MM.1S (cell line): ENCODE results near the gene XRCC5.

Experiments used
- DNase-seq: peaks from one replicate; pipeline ENCODE4 v3.0.0-alpha.2; 2015
- H2AFZ ChIP-seq: fragments of 300-600 bp; sonication (generic); 2 replicates; pipeline ENCODE4 v1.6.0; 2016; ENCODE audit warnings: antibody characterized with exemption, low read length
- H3F3A ChIP-seq: fragments of 300-600 bp; sonication (generic); 2 replicates; pipeline ENCODE4 v1.6.1; 2016; ENCODE audit warnings: mild to moderate bottlenecking, antibody characterized with exemption, low read length, moderate library complexity, mixed read lengths; ENCODE audit not compliant: insufficient read depth
- H3K27ac ChIP-seq: fragments of 300-600 bp; sonication (generic); 2 replicates; pipeline ENCODE4 v1.5.1; 2016; ENCODE audit warnings: mild to moderate bottlenecking, low read length
- H3K27me3 ChIP-seq: fragments of 300-600 bp; sonication (generic); replicated peaks from 2 replicates; pipeline ENCODE4 v1.6.0; 2016; ENCODE audit warnings: low read length; ENCODE audit not compliant: insufficient read depth
- H3K36me3 ChIP-seq: fragments of 300-600 bp; sonication (generic); replicated peaks from 2 replicates; pipeline ENCODE4 v1.6.1; 2016; ENCODE audit warnings: mild to moderate bottlenecking, low read length, mixed read lengths; ENCODE audit not compliant: insufficient read depth
- H3K4me1 ChIP-seq: fragments of 300-600 bp; sonication (generic); 2 replicates; pipeline ENCODE4 v1.6.1; 2016; ENCODE audit warnings: low read length, mixed read lengths
- H3K4me2 ChIP-seq: fragments of 300-600 bp; sonication (generic); 2 replicates; pipeline ENCODE4 v1.6.0; 2016; ENCODE audit warnings: low read depth, low read length
- H3K4me3 ChIP-seq: fragments of 300-600 bp; sonication (generic); 2 replicates; pipeline ENCODE4 v1.5.1; 2016; ENCODE audit warnings: low read length, mixed read lengths
- H3K79me2 ChIP-seq: fragments of 300-600 bp; sonication (generic); 2 replicates; pipeline ENCODE4 v1.6.1; 2016; ENCODE audit warnings: mixed run types, low read length, mixed read lengths
- H3K9ac ChIP-seq: fragments of 300-600 bp; sonication (generic); 2 replicates; pipeline ENCODE4 v1.6.1; 2016; ENCODE audit warnings: low read length, mixed read lengths
- H3K9me2 ChIP-seq: fragments of 300-600 bp; sonication (generic); replicated peaks from 2 replicates; pipeline ENCODE4 v1.6.1; 2016; ENCODE audit warnings: mild to moderate bottlenecking, low read length, mixed read lengths; ENCODE audit not compliant: insufficient read depth
- H3K9me3 ChIP-seq: fragments of 300-600 bp; sonication (generic); replicated peaks from 2 replicates; pipeline ENCODE4 v1.6.1; 2016; ENCODE audit warnings: mild to moderate bottlenecking, low read length, mixed read lengths; ENCODE audit not compliant: insufficient read depth
- H4K20me1 ChIP-seq: fragments of 300-600 bp; sonication (generic); 2 replicates; pipeline ENCODE4 v1.6.1; 2016; ENCODE audit warnings: mild to moderate bottlenecking, low read length, moderate library complexity, mixed read lengths; ENCODE audit not compliant: insufficient read depth
- CTCF ChIP-seq: fragments of 300-600 bp; sonication (generic); IDR thresholded peaks from 2 replicates; pipeline ENCODE4 v1.5.1; 2016; ENCODE audit warnings: antibody characterized with exemption, low read length, mixed read lengths
- EZH2 ChIP-seq: fragments of 300-600 bp; sonication (generic); optimal IDR thresholded peaks from 2 replicates; pipeline ENCODE3; 2017; ENCODE audit warnings: low read depth, mild to moderate bottlenecking, antibody characterized with exemption, low read length, mixed read lengths
- EZH2phosphoT487 ChIP-seq: fragments of 300-600 bp; sonication (generic); IDR thresholded peaks from 2 replicates; pipeline ENCODE4 v1.6.1; 2018; ENCODE audit warnings: antibody characterized with exemption, low read length

The XRCC5 gene

GRCh38 chr2:216195565-216196029 lies 86.4 kb downstream of the XRCC5 start:
- DNase-seq = no peak
- TF ChIP-seq EZH2 (no peak), EZH2phosphoT487 (no peak), CTCF (no peak)
- Histone ChIP-seq H3K9me3 (no peaks in the 10 kb centered on the region), H3K4me2 (no peak overlapping the region), H3K27ac (no peak overlapping the region), H3K79me2 (peaks cover 85% of the 10 kb centered on the region), H3K36me3 (peaks cover 22% of the 10 kb centered on the region), H3K4me3 (no peak overlapping the region), H3K9ac (no peak overlapping the region), H3F3A (no peaks in the 10 kb centered on the region), H4K20me1 (no peaks in the 10 kb centered on the region), H3K9me2 (no peaks in the 10 kb centered on the region), H3K27me3 (no peaks in the 10 kb centered on the region), H2AFZ (no peak overlapping the region), H3K4me1 (no peaks in the 10 kb centered on the region)

DNA sequence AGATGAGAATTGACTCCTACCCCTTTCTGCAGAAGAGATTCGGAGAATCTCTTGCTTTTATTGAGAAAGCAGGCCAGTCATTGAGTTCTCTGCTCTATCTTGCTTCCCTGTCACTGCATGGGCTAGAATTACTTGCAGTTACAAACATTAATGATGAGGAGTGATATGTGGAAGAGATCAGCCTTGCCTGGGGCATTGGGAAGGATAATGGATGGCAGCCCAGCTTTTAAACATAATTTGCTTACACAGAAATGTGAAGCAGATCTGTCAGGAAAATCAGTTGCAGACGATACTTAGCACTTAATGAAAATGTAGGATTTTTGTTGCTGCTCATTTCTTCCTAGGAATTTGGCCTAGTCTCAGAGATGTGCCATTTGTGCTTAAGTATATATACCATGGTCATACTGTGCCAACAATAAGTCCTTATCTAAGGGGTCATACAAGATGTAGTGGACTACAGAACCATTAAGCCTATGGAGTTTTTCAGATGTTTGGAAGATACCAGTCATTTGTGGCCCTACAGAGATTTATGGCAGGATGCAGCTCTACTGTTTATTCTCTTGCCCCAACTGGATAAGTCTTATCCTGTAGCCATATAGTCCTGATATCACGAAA lies 92.7 kb downstream of the XRCC5 start:
- no peak overlapping the region for H3K4me2 ChIP-seq
- no peaks in the 10 kb centered on the region for H3K9me2 ChIP-seq
- peaks cover 53% of the 10 kb centered on the region for H3K79me2 ChIP-seq
- no peaks in the 10 kb centered on the region for H4K20me1 ChIP-seq
- no peaks in the 10 kb centered on the region for H3K9me3 ChIP-seq
- H3K4me3 ChIP-seq = no peak overlapping the region
- H2AFZ ChIP-seq = no peak overlapping the region
- H3K9ac ChIP-seq = no peak overlapping the region
- no peak for DNase-seq
- TF ChIP-seq CTCF (no peak), EZH2phosphoT487 (no peak), EZH2 (no peak)
- H3K36me3 ChIP-seq = peaks cover 42% of the 10 kb centered on the region
- H3F3A ChIP-seq = no peaks in the 10 kb centered on the region; the same call in 1 of the 2 replicates
- no peaks in the 10 kb centered on the region for H3K27me3 ChIP-seq
- peaks cover 20% of the 10 kb centered on the region for H3K4me1 ChIP-seq
- no peak overlapping the region for H3K27ac ChIP-seq

- Histone ChIP-seq H2AFZ (no peak overlapping the region), H3K4me3 (no peak overlapping the region), H3K79me2 (peaks cover 48% of the 10 kb centered on the region), H3K36me3 (peaks cover 46% of the 10 kb centered on the region), H3K27ac (no peak overlapping the region; the same call in 1 of the 2 replicates), H3K4me1 (peaks cover 20% of the 10 kb centered on the region), H3K4me2 (no peak overlapping the region), H3K9me2 (no peaks in the 10 kb centered on the region), H4K20me1 (no peaks in the 10 kb centered on the region), H3K9ac (no peak overlapping the region), H3F3A (no peaks in the 10 kb centered on the region; the same call in 1 of the 2 replicates), H3K9me3 (no peaks in the 10 kb centered on the region), H3K27me3 (no peaks in the 10 kb centered on the region)
- no peak for DNase-seq
- TF ChIP-seq EZH2 = no peak
- TF ChIP-seq CTCF = no peak
- no peak for TF ChIP-seq EZH2phosphoT487
Observed at GRCh38 chr2:216202626-216203250, 93.6 kb downstream of the XRCC5 start.
